ENCODE results near the gene EPG5. TPM values are rescaled to one million over a fixed set of nuclear protein-coding genes. Genes with fewer than 3 reads are reported as not detected.
A peak's percentile ranks its signal among the peaks of the same experiment; 100 is the strongest.

The EPG5 gene
- total RNA-seq, 6 donors from 2014 or later, result 28.6 to 109 (median 39.6) TPM

- peak in 1 of 2 donors; percentile 53 for DNase-seq
These were observed 76.5 kb downstream of the EPG5 start for GRCh38 chr18:45890606-45891005.

GRCh38 chr18:45889419-45890064, 77.6 kb downstream of the EPG5 start:
- H3K36me3 ChIP-seq, result peaks cover 16 to 65% (median 25%) of the 10 kb centered on the region in 4 donors

More at GRCh38 chr18:45890606-45891005, 76.5 kb downstream of the EPG5 start:
- TF ChIP-seq POLR2A (IDR thresholded peaks at IDR 0.05), result no peak
- no peak for TF ChIP-seq CTCF (IDR thresholded peaks at IDR 0.05)
- TF ChIP-seq POLR2AphosphoS5 (IDR thresholded peaks at IDR 0.05), result no peak
- TF ChIP-seq EP300 (IDR thresholded peaks at IDR 0.05), result no peak
- Histone ChIP-seq H3K9me3 (no peaks in the 10 kb centered on the region), H3K27me3 (no peaks in the 10 kb centered on the region), H3K27ac (peak overlapping the region in 1 of 4 donors; percentile 53), H3K36me3 (peaks cover 9 to 63% (median 20%) of the 10 kb centered on the region in 4 donors), H3K4me1 (peaks cover 0 to 12% (median 4%) of the 10 kb centered on the region in 4 donors), H3K4me3 (no peak overlapping the region)
- peak; percentile 30 to 56 for ATAC-seq (ENCODE audit: low FRiP score in 2 of 2)
- WGBS, 2 donors, result 69 to 73% methylated on average over 1 of the region's 1 CpG

GRCh38 chr18:45887585-45887984, 79.5 kb downstream of the EPG5 start:
- no peaks in the 10 kb centered on the region for H3K9me3 ChIP-seq
- no peak overlapping the region for H3K27ac ChIP-seq
- peaks cover 0 to 12% (median 4%) of the 10 kb centered on the region in 4 donors for H3K4me1 ChIP-seq
- ATAC-seq (ENCODE audit: low FRiP score in 2 of 2) (no peak), DNase-seq (no peak)
- no peaks in the 10 kb centered on the region for H3K27me3 ChIP-seq
- TF ChIP-seq CTCF (IDR thresholded peaks at IDR 0.05), result no peak
- no peak for TF ChIP-seq POLR2AphosphoS5 (IDR thresholded peaks at IDR 0.05)
- no peak for TF ChIP-seq POLR2A (IDR thresholded peaks at IDR 0.05)
- no peak for TF ChIP-seq EP300 (IDR thresholded peaks at IDR 0.05)
- 95 to 99% methylated on average over 5 of the region's 5 CpGs for WGBS, 2 donors
- H3K4me3 ChIP-seq, result no peak overlapping the region
- peaks cover 19 to 70% (median 32%) of the 10 kb centered on the region in 4 donors for H3K36me3 ChIP-seq

More at GRCh38 chr18:45889419-45890064, 77.6 kb downstream of the EPG5 start:
- H3K27ac ChIP-seq, result peak overlapping the region in 1 of 4 donors; percentile 30
- peaks cover 0 to 12% (median 4%) of the 10 kb centered on the region in 4 donors for H3K4me1 ChIP-seq
- H3K4me3 ChIP-seq, result no peak overlapping the region
- no peak for DNase-seq
- WGBS, 2 donors, result 64 to 84% methylated on average over 3 of the region's 3 CpGs
- H3K9me3 ChIP-seq, result no peaks in the 10 kb centered on the region
- peak in 1 of 2 donors; percentile 44 for ATAC-seq (ENCODE audit: low FRiP score in 2 of 2)
- no peak for TF ChIP-seq POLR2A (IDR thresholded peaks at IDR 0.05)
- no peak for TF ChIP-seq EP300 (IDR thresholded peaks at IDR 0.05)
- TF ChIP-seq POLR2AphosphoS5 (IDR thresholded peaks at IDR 0.05), result no peak
- TF ChIP-seq CTCF (IDR thresholded peaks at IDR 0.05), result no peak
- no peaks in the 10 kb centered on the region for H3K27me3 ChIP-seq

GRCh38 chr18:45880876-45881558, 86.1 kb downstream of the EPG5 start:
- Histone ChIP-seq H3K4me1 (peaks cover 0 to 6% (median 2%) of the 10 kb centered on the region in 4 donors), H3K36me3 (peaks cover 10 to 79% (median 41%) of the 10 kb centered on the region in 4 donors), H3K27me3 (no peaks in the 10 kb centered on the region), H3K27ac (no peak overlapping the region), H3K4me3 (no peak overlapping the region), H3K9me3 (no peaks in the 10 kb centered on the region)
- DNase-seq (no peak), ATAC-seq (ENCODE audit: low FRiP score in 2 of 2) (peak in 1 of 2 donors; percentile 49)
- 94 to 95% methylated on average over 3 of the region's 3 CpGs for WGBS, 2 donors
- TF ChIP-seq POLR2AphosphoS5 (IDR thresholded peaks at IDR 0.05), result no peak
- no peak for TF ChIP-seq EP300 (IDR thresholded peaks at IDR 0.05)
- TF ChIP-seq CTCF (IDR thresholded peaks at IDR 0.05), result no peak
- TF ChIP-seq POLR2A (IDR thresholded peaks at IDR 0.05), result no peak

All from upper lobe of left lung (tissue), 6 donors.